DOHH2 (cell line): ENCODE results near the gene IMMP2L.

ENCODE experiments used
- H3F3A ChIP-seq: fragments of 200-600 bp; sonication (generic), shearing (Covaris generic); 2 replicates; pipeline ENCODE4 v1.6.0; 2016; ENCODE audit warnings: antibody characterized with exemption, mild to moderate bottlenecking; ENCODE audit not compliant: control insufficient read depth, insufficient read depth
- H3K27ac ChIP-seq: fragments of 200-600 bp; sonication (generic); 2 replicates; pipeline ENCODE4 v1.5.1; 2014; ENCODE audit warnings: low read depth, mild to moderate bottlenecking, low read length, moderate library complexity
- H3K27me3 ChIP-seq: fragments of 200-600 bp; sonication (generic); 2 replicates; pipeline ENCODE4 v1.6.1; 2014; ENCODE audit warnings: mild to moderate bottlenecking, low read length, mixed read lengths; ENCODE audit not compliant: control insufficient read depth
- H3K36me3 ChIP-seq: fragments of 200-600 bp; sonication (generic); 2 replicates; pipeline ENCODE4 v1.6.1; 2014; ENCODE audit warnings: mild to moderate bottlenecking, low read length, moderate library complexity, mixed read lengths; ENCODE audit not compliant: control insufficient read depth
- H3K4me1 ChIP-seq: fragments of 200-600 bp; sonication (generic); 2 replicates; pipeline ENCODE4 v1.6.1; 2014; ENCODE audit warnings: mild to moderate bottlenecking, low read length, mixed read lengths; ENCODE audit not compliant: control insufficient read depth
- H3K4me2 ChIP-seq: fragments of 200-600 bp; sonication (generic); 2 replicates; pipeline ENCODE4 v1.6.0; 2014; ENCODE audit warnings: mild to moderate bottlenecking, low read length, moderate library complexity
- H3K4me3 ChIP-seq: fragments of 200-600 bp; sonication (generic); 2 replicates; pipeline ENCODE4 v1.5.1; 2014; ENCODE audit warnings: mild to moderate bottlenecking, low read length, mixed read lengths
- H3K79me2 ChIP-seq: fragments of 200-600 bp; sonication (generic); 2 replicates; pipeline ENCODE4 v1.6.1; 2014; ENCODE audit warnings: mild to moderate bottlenecking, low read length, mixed read lengths; ENCODE audit not compliant: control insufficient read depth
- H3K9me2 ChIP-seq: fragments of 200-600 bp; sonication (generic); replicated peaks from 2 replicates; pipeline ENCODE4 v1.6.1; 2014; ENCODE audit warnings: mild to moderate bottlenecking, low read length, mixed read lengths; ENCODE audit not compliant: control insufficient read depth
- H3K9me3 ChIP-seq: fragments of 200-600 bp; sonication (generic); 2 replicates; pipeline ENCODE4 v1.6.1; 2014; ENCODE audit warnings: antibody characterized with exemption, low read length, mixed read lengths; ENCODE audit not compliant: control insufficient read depth, insufficient read depth
- H4K20me1 ChIP-seq: fragments of 200-600 bp; sonication (generic); 2 replicates; pipeline ENCODE4 v1.6.0; 2014; ENCODE audit warnings: low read depth, mild to moderate bottlenecking, antibody characterized with exemption, low read length, moderate library complexity; ENCODE audit not compliant: control insufficient read depth, insufficient read depth
- EZH2phosphoT487 ChIP-seq: fragments of 200-600 bp; sonication (generic); IDR thresholded peaks from 2 replicates; pipeline ENCODE4 v1.6.1; 2017; ENCODE audit warnings: borderline replicate concordance, mild to moderate bottlenecking, antibody characterized with exemption, low read length, moderate library complexity, mixed read lengths
- TF ChIP-seq, protein P1 (sequence below): fragments of 200-600 bp; sonication (generic); IDR thresholded peaks from one replicate; pipeline ENCODE4 v1.5.1; 2014; ENCODE audit warnings: antibody characterized with exemption, mild to moderate bottlenecking, low read depth, low read length; ENCODE audit not compliant: poor library complexity, severe bottlenecking

The IMMP2L gene

DNA sequence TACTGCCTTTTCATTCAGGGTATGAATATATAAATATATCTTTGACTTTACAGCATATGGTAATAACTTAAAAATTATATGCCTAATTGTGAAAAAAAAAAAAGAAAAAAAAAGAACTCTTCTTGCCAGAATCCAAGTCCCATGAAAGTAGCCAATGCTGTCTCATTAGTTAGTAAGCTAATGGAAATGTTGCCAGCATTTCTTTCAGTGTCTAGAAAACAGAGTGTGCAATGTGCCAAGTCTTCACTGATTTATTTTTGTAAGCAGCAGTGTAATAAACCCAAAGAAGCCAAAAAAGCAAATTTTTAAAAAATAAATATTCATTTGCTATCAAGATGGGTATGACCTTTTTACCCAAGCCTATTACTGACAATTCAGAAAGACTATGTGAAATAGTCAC lies 502.5 kb downstream of the IMMP2L start:
- H3K27me3 ChIP-seq, result no peaks in the 10 kb centered on the region
- no peaks in the 10 kb centered on the region for H3F3A ChIP-seq
- H3K9me3 ChIP-seq, result peaks cover 10% of the 10 kb centered on the region; the same call in 1 of the 2 replicates
- no peaks in the 10 kb centered on the region for H3K9me2 ChIP-seq
- H3K79me2 ChIP-seq, result no peaks in the 10 kb centered on the region
- H3K36me3 ChIP-seq, result no peaks in the 10 kb centered on the region
- H3K4me2 ChIP-seq, result no peak overlapping the region
- TF ChIP-seq EZH2phosphoT487, result no peak
- TF ChIP-seq, protein P1, sequence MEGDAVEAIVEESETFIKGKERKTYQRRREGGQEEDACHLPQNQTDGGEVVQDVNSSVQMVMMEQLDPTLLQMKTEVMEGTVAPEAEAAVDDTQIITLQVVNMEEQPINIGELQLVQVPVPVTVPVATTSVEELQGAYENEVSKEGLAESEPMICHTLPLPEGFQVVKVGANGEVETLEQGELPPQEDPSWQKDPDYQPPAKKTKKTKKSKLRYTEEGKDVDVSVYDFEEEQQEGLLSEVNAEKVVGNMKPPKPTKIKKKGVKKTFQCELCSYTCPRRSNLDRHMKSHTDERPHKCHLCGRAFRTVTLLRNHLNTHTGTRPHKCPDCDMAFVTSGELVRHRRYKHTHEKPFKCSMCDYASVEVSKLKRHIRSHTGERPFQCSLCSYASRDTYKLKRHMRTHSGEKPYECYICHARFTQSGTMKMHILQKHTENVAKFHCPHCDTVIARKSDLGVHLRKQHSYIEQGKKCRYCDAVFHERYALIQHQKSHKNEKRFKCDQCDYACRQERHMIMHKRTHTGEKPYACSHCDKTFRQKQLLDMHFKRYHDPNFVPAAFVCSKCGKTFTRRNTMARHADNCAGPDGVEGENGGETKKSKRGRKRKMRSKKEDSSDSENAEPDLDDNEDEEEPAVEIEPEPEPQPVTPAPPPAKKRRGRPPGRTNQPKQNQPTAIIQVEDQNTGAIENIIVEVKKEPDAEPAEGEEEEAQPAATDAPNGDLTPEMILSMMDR, result no peak
- H4K20me1 ChIP-seq, result no peaks in the 10 kb centered on the region
- H3K4me1 ChIP-seq, result 0 out of 2 replicates have a peak, but pooled peaks cover 4% of the 10 kb centered on the region
- H3K27ac ChIP-seq, result no peak overlapping the region
- no peak overlapping the region for H3K4me3 ChIP-seq

DNA sequence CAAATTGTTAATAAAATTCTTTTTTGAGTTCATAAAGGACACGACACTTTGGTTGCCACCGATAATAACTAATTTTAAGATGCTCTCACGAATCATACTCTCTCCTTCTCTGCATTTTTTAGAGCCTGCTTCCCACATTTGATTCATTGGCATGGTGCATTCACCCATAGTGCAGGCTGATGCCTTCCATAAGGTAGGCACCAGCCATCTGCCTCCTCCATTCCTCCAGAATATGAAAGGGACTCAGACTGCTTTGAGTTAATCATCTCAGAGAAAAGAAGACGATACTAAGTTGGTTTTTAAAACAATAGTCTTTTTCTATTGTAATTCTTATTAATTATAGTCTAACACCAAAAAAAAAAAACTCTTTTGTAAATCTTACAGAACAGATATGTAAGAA lies 505.2 kb downstream of the IMMP2L start:
- Histone ChIP-seq H3K9me3 (no peaks in the 10 kb centered on the region), H3K4me1 (0 out of 2 replicates have a peak, but pooled peaks cover 4% of the 10 kb centered on the region), H3K27ac (no peak overlapping the region)

DNA sequence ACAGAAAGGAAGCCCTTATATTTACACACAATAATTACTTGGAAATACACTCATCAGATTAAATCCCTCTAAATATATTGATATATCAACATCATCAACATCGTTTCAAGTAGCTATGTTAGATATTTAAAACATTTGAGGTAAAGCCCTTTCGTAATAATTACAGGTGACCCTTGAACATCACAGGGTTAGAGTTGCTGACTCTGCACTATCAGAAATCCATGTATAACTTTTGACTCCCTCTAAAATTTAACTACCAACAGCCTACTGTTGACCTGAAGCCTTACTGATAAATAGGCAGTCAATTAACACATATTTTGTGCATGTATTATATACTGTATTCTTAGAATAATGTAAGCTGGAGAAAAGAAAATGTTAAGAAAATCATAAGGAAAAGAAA lies 505.9 kb downstream of the IMMP2L start:
- Histone ChIP-seq H3K4me2 (no peak overlapping the region), H3K27ac (no peak overlapping the region), H3K27me3 (no peaks in the 10 kb centered on the region), H3K4me1 (0 out of 2 replicates have a peak, but pooled peaks cover 4% of the 10 kb centered on the region), H3K9me3 (no peaks in the 10 kb centered on the region), H3K4me3 (no peak overlapping the region), H3K9me2 (no peaks in the 10 kb centered on the region), H4K20me1 (no peaks in the 10 kb centered on the region), H3F3A (no peaks in the 10 kb centered on the region), H3K36me3 (no peaks in the 10 kb centered on the region), H3K79me2 (no peaks in the 10 kb centered on the region)
- no peak for TF ChIP-seq EZH2phosphoT487
- TF ChIP-seq, protein P1, result no peak

More for the DNA sequence above, 505.2 kb downstream of the IMMP2L start:
- no peaks in the 10 kb centered on the region for H3F3A ChIP-seq
- no peaks in the 10 kb centered on the region for H3K79me2 ChIP-seq
- no peak for TF ChIP-seq EZH2phosphoT487
- TF ChIP-seq, protein P1, result no peak
- H3K4me2 ChIP-seq, result no peak overlapping the region
- no peak overlapping the region for H3K4me3 ChIP-seq
- no peaks in the 10 kb centered on the region for H4K20me1 ChIP-seq
- no peaks in the 10 kb centered on the region for H3K9me2 ChIP-seq
- H3K36me3 ChIP-seq, result no peaks in the 10 kb centered on the region
- H3K27me3 ChIP-seq, result no peaks in the 10 kb centered on the region
